ENCODE measurements around the gene RAB11FIP4. TPM values are rescaled to one million over a fixed set of nuclear protein-coding genes. Genes with fewer than 3 reads are reported as not detected.

RAB11FIP4 gene
- polyA plus RNA-seq, 4 donors: 11.6 to 33.8 (median 18.7) TPM

- FAIRE-seq (no peak), DNase-seq (no peak)
- no peaks in the 10 kb centered on the region for H3K9me3 ChIP-seq (ENCODE audit: control insufficient read depth in 2 of 2, insufficient read depth in 1 of 2, low read depth in 1 of 2, low read length in 1 of 2)
- peaks cover 0 to 9% (median 0%) of the 10 kb centered on the region in 3 donors for H3K27me3 ChIP-seq (ENCODE audit: control insufficient read depth in 3 of 3, insufficient read depth in 3 of 3, low read length in 3 of 3)
- WGBS, 3 donors: 94 to 96% (median 95%) methylated on average over 4 of the region's 4 CpGs
- H3K27ac ChIP-seq (ENCODE audit: low read depth in 1 of 3, low read length in 2 of 3): no peak overlapping the region
- H3K4me1 ChIP-seq (ENCODE audit: control insufficient read depth in 3 of 3, insufficient read depth in 2 of 3, low read depth in 1 of 3, low read length in 2 of 3): peaks cover 0 to 18% (median 0%) of the 10 kb centered on the region in 3 donors
- H3K4me3 ChIP-seq (ENCODE audit: low read depth in 1 of 3, low read length in 3 of 3): no peak overlapping the region
- no peaks in the 10 kb centered on the region for H3K36me3 ChIP-seq (ENCODE audit: control insufficient read depth in 3 of 3, insufficient read depth in 2 of 3, low read depth in 1 of 3, low read length in 3 of 3)
Observed at GRCh38 chr17:31484821-31485220, 93.3 kb downstream of the RAB11FIP4 start.

GRCh38 chr17:31486351-31487062, 95.0 kb downstream of the RAB11FIP4 start:
- no peak overlapping the region for H3K4me3 ChIP-seq (ENCODE audit: low read depth in 1 of 3, low read length in 3 of 3)
- peak overlapping the region in 1 of 3 donors; percentile 24 for H3K27ac ChIP-seq (ENCODE audit: low read depth in 1 of 3, low read length in 2 of 3)
- peaks cover 0 to 8% (median 0%) of the 10 kb centered on the region in 3 donors for H3K36me3 ChIP-seq (ENCODE audit: control insufficient read depth in 3 of 3, insufficient read depth in 2 of 3, low read depth in 1 of 3, low read length in 3 of 3)
- no peak for FAIRE-seq
- no peaks in the 10 kb centered on the region for H3K9me3 ChIP-seq (ENCODE audit: control insufficient read depth in 2 of 2, insufficient read depth in 1 of 2, low read depth in 1 of 2, low read length in 1 of 2)
- 42 to 50% (median 50%) methylated on average over 9 of the region's 9 CpGs for WGBS, 3 donors
- H3K4me1 ChIP-seq (ENCODE audit: control insufficient read depth in 3 of 3, insufficient read depth in 2 of 3, low read depth in 1 of 3, low read length in 2 of 3): peaks cover 7 to 29% (median 11%) of the 10 kb centered on the region in 3 donors
- DNase-seq: peak; percentile 42 to 48
- H3K27me3 ChIP-seq (ENCODE audit: control insufficient read depth in 3 of 3, insufficient read depth in 3 of 3, low read length in 3 of 3): peaks cover 0 to 9% (median 0%) of the 10 kb centered on the region in 3 donors

- peaks cover 0 to 15% (median 0%) of the 10 kb centered on the region in 3 donors for H3K36me3 ChIP-seq (ENCODE audit: control insufficient read depth in 3 of 3, insufficient read depth in 2 of 3, low read depth in 1 of 3, low read length in 3 of 3)
- 8 to 15% (median 15%) methylated on average over 17 of the region's 17 CpGs for WGBS, 3 donors
- peaks cover 11 to 35% (median 14%) of the 10 kb centered on the region in 3 donors for H3K4me1 ChIP-seq (ENCODE audit: control insufficient read depth in 3 of 3, insufficient read depth in 2 of 3, low read depth in 1 of 3, low read length in 2 of 3)
- FAIRE-seq (no peak), DNase-seq (no peak)
- H3K27ac ChIP-seq (ENCODE audit: low read depth in 1 of 3, low read length in 2 of 3): peak overlapping the region; percentile 62 to 84 (median 69)
- H3K9me3 ChIP-seq (ENCODE audit: control insufficient read depth in 2 of 2, insufficient read depth in 1 of 2, low read depth in 1 of 2, low read length in 1 of 2): no peaks in the 10 kb centered on the region
- peaks cover 0 to 9% (median 0%) of the 10 kb centered on the region in 3 donors for H3K27me3 ChIP-seq (ENCODE audit: control insufficient read depth in 3 of 3, insufficient read depth in 3 of 3, low read length in 3 of 3)
- peak overlapping the region in 2 of 3 donors; percentile 38 to 42 for H3K4me3 ChIP-seq (ENCODE audit: low read depth in 1 of 3, low read length in 3 of 3)
Observed at GRCh38 chr17:31487063-31487647, 95.7 kb downstream of the RAB11FIP4 start.

GRCh38 chr17:31487648-31488263, 96.3 kb downstream of the RAB11FIP4 start:
- Histone ChIP-seq H3K36me3 (ENCODE audit: control insufficient read depth in 3 of 3, insufficient read depth in 2 of 3, low read depth in 1 of 3, low read length in 3 of 3) (peaks cover 0 to 19% (median 0%) of the 10 kb centered on the region in 3 donors), H3K9me3 (ENCODE audit: control insufficient read depth in 2 of 2, insufficient read depth in 1 of 2, low read depth in 1 of 2, low read length in 1 of 2) (no peaks in the 10 kb centered on the region), H3K27ac (ENCODE audit: low read depth in 1 of 3, low read length in 2 of 3) (peak overlapping the region; percentile 69 to 93 (median 90)), H3K27me3 (ENCODE audit: control insufficient read depth in 3 of 3, insufficient read depth in 3 of 3, low read length in 3 of 3) (peaks cover 0 to 9% (median 0%) of the 10 kb centered on the region in 3 donors), H3K4me3 (ENCODE audit: low read depth in 1 of 3, low read length in 3 of 3) (peak overlapping the region; percentile 42 to 89 (median 87)), H3K4me1 (ENCODE audit: control insufficient read depth in 3 of 3, insufficient read depth in 2 of 3, low read depth in 1 of 3, low read length in 2 of 3) (peaks cover 16 to 40% (median 19%) of the 10 kb centered on the region in 3 donors)
- WGBS, 3 donors: 0 to 1% (median 0%) methylated on average over 35 to 83 of the region's 83 CpGs
- FAIRE-seq: no peak
- peak; percentile 96 for DNase-seq

- DNase-seq (peak; percentile 56 to 65), FAIRE-seq (no peak)
- 1 to 4% (median 1%) methylated on average over 44 to 62 of the region's 62 CpGs for WGBS, 3 donors
- H3K4me1 ChIP-seq (ENCODE audit: control insufficient read depth in 3 of 3, insufficient read depth in 2 of 3, low read depth in 1 of 3, low read length in 2 of 3): peaks cover 21 to 47% (median 23%) of the 10 kb centered on the region in 3 donors
- H3K4me3 ChIP-seq (ENCODE audit: low read depth in 1 of 3, low read length in 3 of 3): peak overlapping the region; percentile 64 to 89 (median 87)
- H3K9me3 ChIP-seq (ENCODE audit: control insufficient read depth in 2 of 2, insufficient read depth in 1 of 2, low read depth in 1 of 2, low read length in 1 of 2): no peaks in the 10 kb centered on the region
- peak overlapping the region; percentile 71 to 93 (median 90) for H3K27ac ChIP-seq (ENCODE audit: low read depth in 1 of 3, low read length in 2 of 3)
- peaks cover 0 to 21% (median 0%) of the 10 kb centered on the region in 3 donors for H3K36me3 ChIP-seq (ENCODE audit: control insufficient read depth in 3 of 3, insufficient read depth in 2 of 3, low read depth in 1 of 3, low read length in 3 of 3)
- H3K27me3 ChIP-seq (ENCODE audit: control insufficient read depth in 3 of 3, insufficient read depth in 3 of 3, low read length in 3 of 3): peaks cover 0 to 9% (median 0%) of the 10 kb centered on the region in 3 donors
Observed at GRCh38 chr17:31488264-31488981, 96.9 kb downstream of the RAB11FIP4 start.

GRCh38 chr17:31488982-31489294, 97.5 kb downstream of the RAB11FIP4 start:
- Histone ChIP-seq H3K36me3 (ENCODE audit: control insufficient read depth in 3 of 3, insufficient read depth in 2 of 3, low read depth in 1 of 3, low read length in 3 of 3) (peaks cover 0 to 21% (median 0%) of the 10 kb centered on the region in 3 donors), H3K4me3 (ENCODE audit: low read depth in 1 of 3, low read length in 3 of 3) (peak overlapping the region; percentile 64 to 89 (median 87)), H3K27ac (ENCODE audit: low read depth in 1 of 3, low read length in 2 of 3) (peak overlapping the region; percentile 71 to 93 (median 90)), H3K9me3 (ENCODE audit: control insufficient read depth in 2 of 2, insufficient read depth in 1 of 2, low read depth in 1 of 2, low read length in 1 of 2) (no peaks in the 10 kb centered on the region), H3K27me3 (ENCODE audit: control insufficient read depth in 3 of 3, insufficient read depth in 3 of 3, low read length in 3 of 3) (peaks cover 0 to 9% (median 0%) of the 10 kb centered on the region in 3 donors), H3K4me1 (ENCODE audit: control insufficient read depth in 3 of 3, insufficient read depth in 2 of 3, low read depth in 1 of 3, low read length in 2 of 3) (peaks cover 23 to 52% (median 24%) of the 10 kb centered on the region in 3 donors)
- FAIRE-seq (no peak), DNase-seq (no peak)
- WGBS, 3 donors: 6 to 21% (median 7%) methylated on average over 3 to 4 of the region's 4 CpGs

- Histone ChIP-seq H3K27me3 (ENCODE audit: control insufficient read depth in 3 of 3, insufficient read depth in 3 of 3, low read length in 3 of 3) (peaks cover 0 to 9% (median 0%) of the 10 kb centered on the region in 3 donors), H3K36me3 (ENCODE audit: control insufficient read depth in 3 of 3, insufficient read depth in 2 of 3, low read depth in 1 of 3, low read length in 3 of 3) (peaks cover 0 to 21% (median 0%) of the 10 kb centered on the region in 3 donors), H3K4me1 (ENCODE audit: control insufficient read depth in 3 of 3, insufficient read depth in 2 of 3, low read depth in 1 of 3, low read length in 2 of 3) (peaks cover 23 to 57% (median 25%) of the 10 kb centered on the region in 3 donors), H3K9me3 (ENCODE audit: control insufficient read depth in 2 of 2, insufficient read depth in 1 of 2, low read depth in 1 of 2, low read length in 1 of 2) (no peaks in the 10 kb centered on the region), H3K4me3 (ENCODE audit: low read depth in 1 of 3, low read length in 3 of 3) (peak overlapping the region; percentile 64 to 89 (median 87)), H3K27ac (ENCODE audit: low read depth in 1 of 3, low read length in 2 of 3) (peak overlapping the region; percentile 71 to 93 (median 90))
- FAIRE-seq: no peak
- peak; percentile 89 to 98 for DNase-seq
- 12 to 62% (median 32%) methylated on average over 16 of the region's 16 CpGs for WGBS, 3 donors
Observed at GRCh38 chr17:31489295-31490018, 98.0 kb downstream of the RAB11FIP4 start.

Data from small intestine (tissue), 7 donors.